ENCODE measurements around the gene ZCCHC4. TPM values are rescaled to one million over a fixed set of nuclear protein-coding genes. Genes with fewer than 3 reads are reported as not detected.

The ZCCHC4 gene
- total and polyA plus RNA-seq, 2 of the 8 experiments (the other 6 are each of a cell fraction or from before 2014, with no cell fraction given): 9.8 to 12.5 TPM

DNA sequence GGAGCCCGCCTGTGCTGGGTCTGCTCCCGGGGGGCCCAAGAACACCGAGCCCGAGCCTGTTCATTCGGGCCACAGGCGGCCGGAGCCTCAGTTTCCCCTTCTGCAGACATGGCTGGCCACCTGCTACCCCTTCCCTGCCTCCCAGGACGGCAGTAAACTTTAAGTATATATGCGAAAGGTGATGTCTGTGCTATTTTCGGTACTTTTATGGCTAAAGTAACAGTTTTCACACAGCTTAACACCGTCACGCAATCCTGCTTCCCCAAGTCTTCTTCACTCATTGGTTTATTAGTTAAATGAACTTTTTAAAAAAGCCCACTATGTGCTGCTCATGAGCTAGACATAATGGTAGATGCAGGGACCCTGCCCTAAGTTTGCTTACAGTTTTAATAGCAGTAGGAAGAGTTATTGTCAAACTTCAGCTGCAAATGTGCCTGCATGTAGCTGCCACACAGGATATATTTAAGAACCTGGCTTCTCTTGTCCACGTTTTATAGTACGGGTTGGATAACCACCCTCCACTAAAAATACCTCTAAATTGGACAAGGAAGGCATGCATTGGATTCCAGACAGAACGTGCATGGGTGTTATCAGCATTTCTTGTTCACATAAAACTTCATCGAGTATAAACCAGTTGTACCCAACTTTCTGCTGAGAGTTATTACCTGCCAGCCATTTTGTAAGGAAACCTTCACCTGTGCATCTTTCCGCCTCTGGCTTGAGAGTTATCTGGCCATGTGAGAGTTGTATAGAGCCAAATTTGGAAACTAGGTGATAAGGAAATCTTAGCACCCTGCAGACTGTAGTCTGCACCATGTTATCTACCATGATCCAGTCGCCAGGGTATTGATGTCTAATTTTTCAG is 65.2 kb downstream of the ZCCHC4 start:
- Histone ChIP-seq H2BK12ac (ENCODE audit: low read depth, low read length) (no peak overlapping the region), H3K9me3 (ENCODE audit: insufficient read depth in 2 of 2, low read depth in 1 of 2, low read length in 1 of 2) (no peaks in the 10 kb centered on the region), H3K36me3 (ENCODE audit: control insufficient read depth in 2 of 4, insufficient read depth in 4 of 4, low read length in 3 of 4) (peaks cover 5 to 24% (median 9%) of the 10 kb centered on the region in 4 experiments), H2AK5ac (ENCODE audit: low read depth, low read length) (no peak overlapping the region), H4K5ac (ENCODE audit: insufficient read length, low read depth, low read length) (peak overlapping the region; percentile 53), H3K27me3 (replicated peaks in 1 of 4; ENCODE audit: control insufficient read depth in 3 of 4, extremely low read depth in 1 of 4, insufficient read depth in 3 of 4, low read length in 3 of 4) (no peaks in the 10 kb centered on the region), H3K4ac (replicated peaks; ENCODE audit: insufficient read length, low read depth, low read length) (no peak overlapping the region), H3K4me3 (ENCODE audit: extremely low read depth in 1 of 4, insufficient read depth in 2 of 4, low read depth in 3 of 4, low read length in 4 of 4) (peak overlapping the region; percentile 79 to 85 (median 83)), H3K79me1 (ENCODE audit: low read depth, low read length) (peaks cover 8% of the 10 kb centered on the region), H3K23ac (ENCODE audit: insufficient read length) (no peak overlapping the region), H4K8ac (ENCODE audit: extremely low read depth, insufficient read depth, low read length) (peak overlapping the region; percentile 69), H3K56ac (replicated peaks; ENCODE audit: insufficient read length, low read depth, low read length) (peak overlapping the region; percentile 27), H3K4me1 (replicated peaks in 1 of 4; ENCODE audit: control insufficient read depth in 3 of 4, insufficient read depth in 4 of 4, low read length in 3 of 4) (no peaks in the 10 kb centered on the region; a peak in 1 of 7 replicates), H4K91ac (replicated peaks; ENCODE audit: insufficient read length, low read length) (peak overlapping the region; percentile 22), H3K27ac (ENCODE audit: low read depth, low read length) (peak overlapping the region; percentile 67), H3K23me2 (ENCODE audit: low read depth, low read length) (no peaks in the 10 kb centered on the region; the same call in 1 of the 2 replicates), H2BK15ac (ENCODE audit: low read length) (no peak overlapping the region), H3K79me2 (ENCODE audit: control insufficient read depth in 1 of 2, insufficient read depth in 2 of 2, low read length in 2 of 2) (peaks cover 14 to 27% of the 10 kb centered on the region in 2 experiments), H2BK5ac (ENCODE audit: low read depth, low read length) (0 out of 2 replicates have a peak overlapping the region, but pooled peaks have one; percentile 32), H3K14ac (ENCODE audit: insufficient read length) (no peak overlapping the region), H3K18ac (ENCODE audit: extremely low read depth, low read length) (no peak overlapping the region), H4K20me1 (replicated peaks in 1 of 2; ENCODE audit: control insufficient read depth in 1 of 2, insufficient read depth in 2 of 2, low read length in 2 of 2) (no peaks in the 10 kb centered on the region), H3K9ac (replicated peaks in 1 of 4; ENCODE audit: extremely low read depth in 1 of 4, low read depth in 3 of 4, low read length in 3 of 4) (peak overlapping the region; percentile 64 to 80 (median 73)), H3K4me2 (ENCODE audit: insufficient read depth in 1 of 2, low read depth in 2 of 2, low read length in 2 of 2) (peak overlapping the region; percentile 75 to 87), H2AFZ (ENCODE audit: low read length) (peak overlapping the region; percentile 55; the same call in 1 of the 2 replicates), H2BK20ac (ENCODE audit: low read length) (no peak overlapping the region), H2BK120ac (replicated peaks; ENCODE audit: low read depth, low read length) (no peak overlapping the region)
- CTCF ChIA-PET (ENCODE audit: partially characterized antibody): interaction anchor here (0.6 to 2.4 kb wide), 4 partner anchors 10 to 431 kb away, joined by 3 to 7 read pairs (median 4); no protein-coding TSS in a partner anchor
- 22% methylated on average over 17 of the region's 18 CpGs; no CpG with 5 or more reads in 1 of the 2 experiments for WGBS, 2 experiments (ENCODE audit: extremely low coverage in 1 of 2, insufficient coverage in 1 of 2, insufficient read length in 1 of 2, insufficient replicate concordance in 2 of 2, low coverage in 1 of 2, low lambda C conversion rate in 2 of 2, missing lambda C conversion rate in 1 of 2)
- TF ChIP-seq EGR1 (IDR thresholded peaks at IDR 0.05; ENCODE audit: borderline replicate concordance, low read depth, low read length): no peak
- no peak for TF ChIP-seq JUN (IDR thresholded peaks at IDR 0.05; ENCODE audit: low read depth, low read length)
- peak; percentile 79 for TF ChIP-seq YY1 (IDR thresholded peaks at IDR 0.05; ENCODE audit: low read depth, low read length)
- TF ChIP-seq, protein P1, sequence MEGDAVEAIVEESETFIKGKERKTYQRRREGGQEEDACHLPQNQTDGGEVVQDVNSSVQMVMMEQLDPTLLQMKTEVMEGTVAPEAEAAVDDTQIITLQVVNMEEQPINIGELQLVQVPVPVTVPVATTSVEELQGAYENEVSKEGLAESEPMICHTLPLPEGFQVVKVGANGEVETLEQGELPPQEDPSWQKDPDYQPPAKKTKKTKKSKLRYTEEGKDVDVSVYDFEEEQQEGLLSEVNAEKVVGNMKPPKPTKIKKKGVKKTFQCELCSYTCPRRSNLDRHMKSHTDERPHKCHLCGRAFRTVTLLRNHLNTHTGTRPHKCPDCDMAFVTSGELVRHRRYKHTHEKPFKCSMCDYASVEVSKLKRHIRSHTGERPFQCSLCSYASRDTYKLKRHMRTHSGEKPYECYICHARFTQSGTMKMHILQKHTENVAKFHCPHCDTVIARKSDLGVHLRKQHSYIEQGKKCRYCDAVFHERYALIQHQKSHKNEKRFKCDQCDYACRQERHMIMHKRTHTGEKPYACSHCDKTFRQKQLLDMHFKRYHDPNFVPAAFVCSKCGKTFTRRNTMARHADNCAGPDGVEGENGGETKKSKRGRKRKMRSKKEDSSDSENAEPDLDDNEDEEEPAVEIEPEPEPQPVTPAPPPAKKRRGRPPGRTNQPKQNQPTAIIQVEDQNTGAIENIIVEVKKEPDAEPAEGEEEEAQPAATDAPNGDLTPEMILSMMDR (IDR thresholded peaks at IDR 0.05; ENCODE audit: control extremely low read depth in 1 of 3, insufficient read depth in 1 of 3, low read depth in 1 of 3, low read length in 3 of 3): no peak
- FAIRE-seq (no peak), DNase-seq (ENCODE audit: low read depth in 1 of 2, low spot score in 2 of 2) (no peak)
- POLR2A ChIA-PET (ENCODE audit: partially characterized antibody): interaction anchor here (0.6 to 1.7 kb wide), 8 partner anchors 10 to 278 kb away, joined by 3 to 9 read pairs (median 4); partner anchors contain the start of genes SLC34A2 and ZCCHC4
